ENCODE measurements around the gene ZYX. TPM values are rescaled to one million over a fixed set of nuclear protein-coding genes. Genes with fewer than 3 reads are reported as not detected.

The ZYX gene
- total and polyA plus RNA-seq, 9 of the 15 experiments (the other 6 are each of a cell fraction or from before 2014, with no cell fraction given), result 1.8 to 130 (median 15.7) TPM

- TF ChIP-seq, protein P1, sequence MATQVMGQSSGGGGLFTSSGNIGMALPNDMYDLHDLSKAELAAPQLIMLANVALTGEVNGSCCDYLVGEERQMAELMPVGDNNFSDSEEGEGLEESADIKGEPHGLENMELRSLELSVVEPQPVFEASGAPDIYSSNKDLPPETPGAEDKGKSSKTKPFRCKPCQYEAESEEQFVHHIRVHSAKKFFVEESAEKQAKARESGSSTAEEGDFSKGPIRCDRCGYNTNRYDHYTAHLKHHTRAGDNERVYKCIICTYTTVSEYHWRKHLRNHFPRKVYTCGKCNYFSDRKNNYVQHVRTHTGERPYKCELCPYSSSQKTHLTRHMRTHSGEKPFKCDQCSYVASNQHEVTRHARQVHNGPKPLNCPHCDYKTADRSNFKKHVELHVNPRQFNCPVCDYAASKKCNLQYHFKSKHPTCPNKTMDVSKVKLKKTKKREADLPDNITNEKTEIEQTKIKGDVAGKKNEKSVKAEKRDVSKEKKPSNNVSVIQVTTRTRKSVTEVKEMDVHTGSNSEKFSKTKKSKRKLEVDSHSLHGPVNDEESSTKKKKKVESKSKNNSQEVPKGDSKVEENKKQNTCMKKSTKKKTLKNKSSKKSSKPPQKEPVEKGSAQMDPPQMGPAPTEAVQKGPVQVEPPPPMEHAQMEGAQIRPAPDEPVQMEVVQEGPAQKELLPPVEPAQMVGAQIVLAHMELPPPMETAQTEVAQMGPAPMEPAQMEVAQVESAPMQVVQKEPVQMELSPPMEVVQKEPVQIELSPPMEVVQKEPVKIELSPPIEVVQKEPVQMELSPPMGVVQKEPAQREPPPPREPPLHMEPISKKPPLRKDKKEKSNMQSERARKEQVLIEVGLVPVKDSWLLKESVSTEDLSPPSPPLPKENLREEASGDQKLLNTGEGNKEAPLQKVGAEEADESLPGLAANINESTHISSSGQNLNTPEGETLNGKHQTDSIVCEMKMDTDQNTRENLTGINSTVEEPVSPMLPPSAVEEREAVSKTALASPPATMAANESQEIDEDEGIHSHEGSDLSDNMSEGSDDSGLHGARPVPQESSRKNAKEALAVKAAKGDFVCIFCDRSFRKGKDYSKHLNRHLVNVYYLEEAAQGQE (IDR thresholded peaks at IDR 0.05; ENCODE audit: borderline replicate concordance), result no peak
- TF ChIP-seq, protein P1 (CRISPR knock-in tag; IDR thresholded peaks at IDR 0.05; ENCODE audit: low read depth), result peak; percentile 82; the same call in 1 of the 2 replicates
- no peak for TF ChIP-seq E2F6 (IDR thresholded peaks at IDR 0.05; ENCODE audit: borderline replicate concordance in 1 of 2, extremely low read depth in 1 of 2, insufficient read depth in 1 of 2, insufficient read length in 1 of 2, low read depth in 1 of 2, low read length in 1 of 2, poor library complexity in 1 of 2, severe bottlenecking in 1 of 2)
- no peak for TF ChIP-seq CHCHD3 (CRISPR knock-in tag; IDR thresholded peaks at IDR 0.05)
- TF ChIP-seq THRB (CRISPR knock-in tag; conservative IDR thresholded peaks at IDR 0.05), result no peak
- no peak for TF ChIP-seq FOXP1 (CRISPR knock-in tag; IDR thresholded peaks at IDR 0.05)
- peak; percentile 24; the same call in 1 of the 2 replicates for TF ChIP-seq ATF7 (IDR thresholded peaks at IDR 0.05)
- peak; percentile 94 for TF ChIP-seq CAMTA2 (CRISPR knock-in tag; conservative IDR thresholded peaks at IDR 0.05)
- no peak for TF ChIP-seq SRSF1 (IDR thresholded peaks at IDR 0.05; ENCODE audit: low read depth, low read length)
- no peak for TF ChIP-seq CREBBP (IDR thresholded peaks at IDR 0.05; ENCODE audit: low read depth, low read length)
- TF ChIP-seq ZNF695 (CRISPR knock-in tag; IDR thresholded peaks at IDR 0.05), result no peak
- TF ChIP-seq KHSRP (IDR thresholded peaks at IDR 0.05), result no peak
- 0 out of 2 replicates have a peak, but pooled peaks have one; percentile 14 for TF ChIP-seq PPARD (CRISPR knock-in tag; IDR thresholded peaks at IDR 0.05)
- peak; percentile 96 for TF ChIP-seq PTRF (tag; IDR thresholded peaks at IDR 0.05)
- no peak for TF ChIP-seq MAFF (IDR thresholded peaks at IDR 0.05; ENCODE audit: low read length)
- peak; percentile 98 for TF ChIP-seq ERF (CRISPR knock-in tag; IDR thresholded peaks at IDR 0.05)
- TF ChIP-seq EWSR1 (IDR thresholded peaks at IDR 0.05; ENCODE audit: borderline replicate concordance, low read depth, partially characterized antibody), result no peak
- no peak for TF ChIP-seq CBFB (CRISPR knock-in tag; IDR thresholded peaks at IDR 0.05)
Measured at GRCh38 chr7:143369678-143370651, 11.2 kb upstream of the ZYX start (continued).

All from K562 (cell line).